A549 (cell line): ENCODE data around the gene POLR2H.

ENCODE experiments used
- EHMT2 ChIP-seq: fragments of 200-600 bp; sonication (generic); IDR thresholded peaks from 2 replicates; pipeline ENCODE4 v1.6.1; 2016; ENCODE audit warnings: antibody characterized with exemption, low read depth, mild to moderate bottlenecking, moderate library complexity
- EP300 ChIP-seq, 2 experiments: fragments of >200 bp; sonication (Bioruptor Twin); formaldehyde crosslinking; IDR thresholded peaks; 2 replicates in 1 of 2; 3 replicates in 1 of 2; pipeline ENCODE4 v1.6.1; 2016 to 2017
- RAD21 ChIP-seq, 2 experiments: fragments of >200 bp in 1 of 2; sonication (Bioruptor Twin) in 1 of 2; formaldehyde crosslinking in 1 of 2; IDR thresholded peaks in 1 of 2; conservative IDR thresholded peaks in 1 of 2; 2 replicates in 1 of 2; 3 replicates in 1 of 2; pipeline ENCODE4 v1.6.1; 2012 to 2018; ENCODE audit warnings: inconsistent platforms in 1 of 2
- TF ChIP-seq, protein P1 (sequence below): fragments of >200 bp; sonication (Bioruptor Twin); formaldehyde crosslinking; IDR thresholded peaks from 3 replicates; pipeline ENCODE4 v1.5.1; 2016

DNA sequence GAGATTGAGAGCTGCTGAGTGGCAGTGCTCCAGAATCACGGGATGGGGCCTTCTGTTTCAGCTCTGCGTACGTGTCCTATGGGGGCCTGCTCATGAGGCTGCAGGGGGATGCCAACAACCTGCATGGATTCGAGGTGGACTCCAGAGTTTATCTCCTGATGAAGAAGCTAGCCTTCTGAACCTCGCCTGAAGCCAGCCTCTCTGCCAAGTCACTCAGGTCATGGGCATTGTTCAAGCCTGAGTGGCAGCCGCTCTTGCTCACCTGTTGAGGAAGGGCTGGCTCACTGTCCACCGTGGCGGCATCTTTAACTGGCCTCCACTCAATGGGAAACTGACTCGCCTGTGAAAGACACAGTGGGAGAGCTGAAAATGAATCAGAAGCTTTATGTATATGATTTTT, 6.6 kb downstream of the POLR2H start:
- TF ChIP-seq, protein P1, sequence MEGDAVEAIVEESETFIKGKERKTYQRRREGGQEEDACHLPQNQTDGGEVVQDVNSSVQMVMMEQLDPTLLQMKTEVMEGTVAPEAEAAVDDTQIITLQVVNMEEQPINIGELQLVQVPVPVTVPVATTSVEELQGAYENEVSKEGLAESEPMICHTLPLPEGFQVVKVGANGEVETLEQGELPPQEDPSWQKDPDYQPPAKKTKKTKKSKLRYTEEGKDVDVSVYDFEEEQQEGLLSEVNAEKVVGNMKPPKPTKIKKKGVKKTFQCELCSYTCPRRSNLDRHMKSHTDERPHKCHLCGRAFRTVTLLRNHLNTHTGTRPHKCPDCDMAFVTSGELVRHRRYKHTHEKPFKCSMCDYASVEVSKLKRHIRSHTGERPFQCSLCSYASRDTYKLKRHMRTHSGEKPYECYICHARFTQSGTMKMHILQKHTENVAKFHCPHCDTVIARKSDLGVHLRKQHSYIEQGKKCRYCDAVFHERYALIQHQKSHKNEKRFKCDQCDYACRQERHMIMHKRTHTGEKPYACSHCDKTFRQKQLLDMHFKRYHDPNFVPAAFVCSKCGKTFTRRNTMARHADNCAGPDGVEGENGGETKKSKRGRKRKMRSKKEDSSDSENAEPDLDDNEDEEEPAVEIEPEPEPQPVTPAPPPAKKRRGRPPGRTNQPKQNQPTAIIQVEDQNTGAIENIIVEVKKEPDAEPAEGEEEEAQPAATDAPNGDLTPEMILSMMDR: no peak
- TF ChIP-seq EP300 (IDR thresholded peaks at IDR 0.05) (no peak), EHMT2 (no peak), RAD21 (conservative IDR thresholded peaks at IDR 0.05 in 1 of 2, IDR thresholded peaks at IDR 0.05 in 1 of 2) (no peak)
